HepG2 (cell line): Measurements from ENCODE around the gene TPX2. TPM values are rescaled to one million over a fixed set of nuclear protein-coding genes. Genes with fewer than 3 reads are reported as not detected.

Source experiments
- ASH2L ChIP-seq: fragments of 300-600, 200-600 bp; sonication (generic); IDR thresholded peaks from 2 replicates; pipeline ENCODE4 v1.7.0; 2017; ENCODE audit warnings: low read depth, mild to moderate bottlenecking, moderate library complexity, mixed read lengths, low read length; ENCODE audit not compliant: insufficient read length
- CHD2 ChIP-seq: IDR thresholded peaks from 2 replicates; pipeline ENCODE4 v1.6.1; 2011; ENCODE audit warnings: low read depth, low read length, improper control_type of control experiment
- HHEX ChIP-seq: IDR thresholded peaks from 2 replicates; pipeline ENCODE4 v1.6.1; 2016; ENCODE audit warnings: control low read depth
- ISX ChIP-seq: sonication (generic); formaldehyde crosslinking; conservative IDR thresholded peaks from 2 replicates; pipeline ENCODE4 v1.5.0; 2020; ENCODE audit warnings: missing genetic modification reagents
- MAF1 ChIP-seq: sonication (generic); formaldehyde crosslinking; IDR thresholded peaks from 2 replicates; pipeline ENCODE4 v1.5.0; 2020; ENCODE audit warnings: missing genetic modification reagents, borderline replicate concordance
- MYNN ChIP-seq: sonication (generic); formaldehyde crosslinking; IDR thresholded peaks from 2 replicates; pipeline ENCODE4 v1.4.0; 2020; ENCODE audit warnings: mild to moderate bottlenecking, low read depth, missing genetic modification reagents
- NR2F1 ChIP-seq, 2 experiments: fragments of 450-650 bp in 1 of 2; formaldehyde crosslinking in 1 of 2; IDR thresholded peaks; 2 replicates each; pipeline versions ENCODE4 v1.5.0 to v1.6.1; 2016 to 2020; ENCODE audit warnings: mild to moderate bottlenecking in 1 of 2, missing compliant biosample characterization in 1 of 2, missing genetic modification reagents in 1 of 2, moderate library complexity in 1 of 2
- POLR2AphosphoS5 ChIP-seq: IDR thresholded peaks from 2 replicates; pipeline ENCODE4 v1.6.1; 2012; ENCODE audit warnings: low read depth, low read length
- PPARG ChIP-seq: conservative IDR thresholded peaks from 2 replicates; pipeline ENCODE4 v1.6.1; 2016; ENCODE audit warnings: missing biosample characterization, missing genetic modification reagents
- SNAPC5 ChIP-seq: sonication (generic); formaldehyde crosslinking; IDR thresholded peaks from 2 replicates; pipeline ENCODE4 v1.8.1; 2023; ENCODE audit warnings: mild to moderate bottlenecking, missing genetic modification reagents, borderline replicate concordance
- TMF1 ChIP-seq: sonication (generic); formaldehyde crosslinking; IDR thresholded peaks from 2 replicates; pipeline ENCODE4 v1.8.1; 2022; ENCODE audit warnings: low read depth, missing genetic modification reagents
- YEATS2 ChIP-seq: sonication (generic); formaldehyde crosslinking; IDR thresholded peaks from 2 replicates; pipeline ENCODE4 v1.4.0; 2020; ENCODE audit warnings: missing genetic modification reagents, borderline replicate concordance
- ZFP62 ChIP-seq: sonication (generic); formaldehyde crosslinking; IDR thresholded peaks from 2 replicates; pipeline ENCODE4 v1.4.0; 2020; ENCODE audit warnings: missing genetic modification reagents
- ZFX ChIP-seq: sonication (generic); formaldehyde crosslinking; IDR thresholded peaks from 2 replicates; pipeline ENCODE4 v1.4.0; 2020; ENCODE audit warnings: mild to moderate bottlenecking, low read depth, missing genetic modification reagents, moderate library complexity
- ZKSCAN5 ChIP-seq: sonication (generic); formaldehyde crosslinking; IDR thresholded peaks from 2 replicates; pipeline ENCODE4 v1.5.1; 2020; ENCODE audit warnings: mild to moderate bottlenecking, missing genetic modification reagents
- ZNF264 ChIP-seq: sonication (generic); formaldehyde crosslinking; IDR thresholded peaks from 2 replicates; pipeline ENCODE4 v1.4.0; 2020; ENCODE audit warnings: missing genetic modification reagents
- ZNF292 ChIP-seq: sonication (generic); formaldehyde crosslinking; IDR thresholded peaks from 2 replicates; pipeline ENCODE4 v1.8.1; 2022; ENCODE audit warnings: mild to moderate bottlenecking, low read depth, missing genetic modification reagents, borderline replicate concordance
- ZNF3 ChIP-seq: IDR thresholded peaks from 2 replicates; pipeline ENCODE4 v1.7.0; 2017; ENCODE audit warnings: inconsistent platforms
- ZNF574 ChIP-seq: sonication (generic); formaldehyde crosslinking; IDR thresholded peaks from 2 replicates; pipeline ENCODE4 v1.4.0; 2020; ENCODE audit warnings: missing genetic modification reagents
- ZNF580 ChIP-seq: IDR thresholded peaks from 2 replicates; pipeline ENCODE4 v1.6.1; 2016; ENCODE audit warnings: low read depth, borderline replicate concordance
- ZNF674 ChIP-seq: sonication (generic); formaldehyde crosslinking; IDR thresholded peaks from 2 replicates; pipeline ENCODE4 v1.5.0; 2020; ENCODE audit warnings: low read depth, mild to moderate bottlenecking, missing genetic modification reagents
- ZSCAN29 ChIP-seq: sonication (generic); formaldehyde crosslinking; conservative IDR thresholded peaks from 2 replicates; pipeline ENCODE4 v1.4.0; 2020; ENCODE audit warnings: mild to moderate bottlenecking, missing genetic modification reagents
- polyA plus RNA-seq, 8 experiments: library from polyadenylated mRNA; depleted of rRNA in 3 of 8; stranded (reverse) in 7 of 8; unstranded in 1 of 8; fragments of >200 nt; fragmentation: Illumina TruSeq in 4 of 8; extraction: Trizol in 4 of 8; gene quantifications; 2 replicates each; pipeline versions ENCODE4 v1.2.1 to v1.2.3, GENCODE V29; 2011 to 2016; ENCODE audit warnings: low read depth in 4 of 8, missing spikeins in 1 of 8, mixed read lengths in 1 of 8; ENCODE audit not compliant: insufficient read depth in 1 of 8
- total RNA-seq, 5 experiments: library from RNA; depleted of rRNA; stranded (reverse); fragments of >200 nt; fragmentation: Illumina TruSeq; extraction: Trizol; gene quantifications; 2 replicates each; pipeline ENCODE4 v1.2.3, GENCODE V29; 2016; ENCODE audit warnings: low read depth in 1 of 5
- TF ChIP-seq, protein P1 (sequence below): sonication (generic); formaldehyde crosslinking; IDR thresholded peaks from 2 replicates; pipeline ENCODE4 v1.4.0; 2020; ENCODE audit warnings: missing genetic modification reagents
- TF ChIP-seq, protein P2 (sequence below): sonication (generic); formaldehyde crosslinking; conservative IDR thresholded peaks from 2 replicates; pipeline ENCODE4 v1.4.0; 2020; ENCODE audit warnings: missing genetic modification reagents
- TF ChIP-seq, protein P3 (sequence below): sonication (generic); formaldehyde crosslinking; IDR thresholded peaks from 2 replicates; pipeline ENCODE4 v1.8.0; 2022; ENCODE audit warnings: mild to moderate bottlenecking, missing genetic modification reagents, moderate library complexity

TPX2 gene
- total and polyA plus RNA-seq, 2 of the 13 experiments (the other 11 are each of a cell fraction or from before 2014, with no cell fraction given) = 34.3 to 124 TPM

DNA sequence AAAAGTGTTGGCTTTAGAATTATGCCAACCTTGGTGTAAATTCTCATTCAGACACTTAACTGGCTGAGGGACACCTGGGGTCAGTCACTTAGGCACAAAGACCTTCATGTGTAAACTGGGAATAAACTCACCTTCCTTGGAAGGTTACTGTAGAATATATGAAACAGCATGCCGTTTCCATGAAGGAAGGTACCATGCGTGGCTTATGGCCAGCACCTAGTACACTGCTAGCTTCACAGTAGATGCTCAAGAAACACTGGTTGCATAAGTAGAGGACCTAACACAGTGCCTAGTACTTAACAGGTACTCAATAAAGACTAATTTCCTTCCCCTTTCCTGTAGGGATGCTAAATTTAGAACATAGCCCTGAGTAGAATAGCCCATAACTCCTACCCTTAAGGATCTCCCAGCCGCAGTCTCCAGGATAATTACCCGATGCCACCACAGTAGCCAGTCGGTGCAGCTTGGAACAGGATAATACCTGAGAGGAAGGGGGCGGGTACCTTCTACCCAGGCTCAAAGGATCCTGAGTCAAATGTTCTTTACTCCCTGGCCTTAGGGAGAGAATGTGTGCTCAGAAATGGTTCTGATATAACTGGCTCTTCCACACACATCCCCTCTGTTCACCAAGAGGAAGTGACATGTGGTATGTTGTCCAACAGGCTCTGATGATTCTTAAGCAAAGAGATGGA, 20.0 kb upstream of the TPX2 start (continued):
- TF ChIP-seq ISX (CRISPR knock-in tag) = no peak
- no peak for TF ChIP-seq SNAPC5 (CRISPR knock-in tag)
- TF ChIP-seq ZNF292 (CRISPR knock-in tag) = no peak
- no peak for TF ChIP-seq HHEX
- peak; percentile 10; the same call in 1 of the 2 replicates for TF ChIP-seq POLR2AphosphoS5
- TF ChIP-seq, protein P1, sequence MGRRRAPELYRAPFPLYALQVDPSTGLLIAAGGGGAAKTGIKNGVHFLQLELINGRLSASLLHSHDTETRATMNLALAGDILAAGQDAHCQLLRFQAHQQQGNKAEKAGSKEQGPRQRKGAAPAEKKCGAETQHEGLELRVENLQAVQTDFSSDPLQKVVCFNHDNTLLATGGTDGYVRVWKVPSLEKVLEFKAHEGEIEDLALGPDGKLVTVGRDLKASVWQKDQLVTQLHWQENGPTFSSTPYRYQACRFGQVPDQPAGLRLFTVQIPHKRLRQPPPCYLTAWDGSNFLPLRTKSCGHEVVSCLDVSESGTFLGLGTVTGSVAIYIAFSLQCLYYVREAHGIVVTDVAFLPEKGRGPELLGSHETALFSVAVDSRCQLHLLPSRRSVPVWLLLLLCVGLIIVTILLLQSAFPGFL = no peak
- 0 out of 2 replicates have a peak, but pooled peaks have one; percentile 3 for TF ChIP-seq YEATS2 (CRISPR knock-in tag)
- TF ChIP-seq ZFP62 (CRISPR knock-in tag) = no peak
- no peak for TF ChIP-seq ZKSCAN5 (CRISPR knock-in tag)
- no peak for TF ChIP-seq PPARG (CRISPR knock-in tag)
- TF ChIP-seq ZNF580 = no peak
- no peak for TF ChIP-seq NR2F1 (CRISPR knock-in tag; IDR thresholded peaks at IDR 0.05)
- TF ChIP-seq MYNN (CRISPR knock-in tag) = no peak; the same call in 1 of the 2 replicates
- no peak for TF ChIP-seq ZFX (CRISPR knock-in tag)
- TF ChIP-seq ZNF674 (CRISPR knock-in tag) = no peak
- TF ChIP-seq ZSCAN29 (CRISPR knock-in tag) = no peak; the same call in none of the 2 replicates
- TF ChIP-seq ZNF574 (CRISPR knock-in tag) = no peak
- TF ChIP-seq ASH2L = no peak
- TF ChIP-seq, protein P2, sequence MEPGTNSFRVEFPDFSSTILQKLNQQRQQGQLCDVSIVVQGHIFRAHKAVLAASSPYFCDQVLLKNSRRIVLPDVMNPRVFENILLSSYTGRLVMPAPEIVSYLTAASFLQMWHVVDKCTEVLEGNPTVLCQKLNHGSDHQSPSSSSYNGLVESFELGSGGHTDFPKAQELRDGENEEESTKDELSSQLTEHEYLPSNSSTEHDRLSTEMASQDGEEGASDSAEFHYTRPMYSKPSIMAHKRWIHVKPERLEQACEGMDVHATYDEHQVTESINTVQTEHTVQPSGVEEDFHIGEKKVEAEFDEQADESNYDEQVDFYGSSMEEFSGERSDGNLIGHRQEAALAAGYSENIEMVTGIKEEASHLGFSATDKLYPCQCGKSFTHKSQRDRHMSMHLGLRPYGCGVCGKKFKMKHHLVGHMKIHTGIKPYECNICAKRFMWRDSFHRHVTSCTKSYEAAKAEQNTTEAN (CRISPR knock-in tag) = no peak
- no peak for TF ChIP-seq CHD2
- TF ChIP-seq, protein P3, sequence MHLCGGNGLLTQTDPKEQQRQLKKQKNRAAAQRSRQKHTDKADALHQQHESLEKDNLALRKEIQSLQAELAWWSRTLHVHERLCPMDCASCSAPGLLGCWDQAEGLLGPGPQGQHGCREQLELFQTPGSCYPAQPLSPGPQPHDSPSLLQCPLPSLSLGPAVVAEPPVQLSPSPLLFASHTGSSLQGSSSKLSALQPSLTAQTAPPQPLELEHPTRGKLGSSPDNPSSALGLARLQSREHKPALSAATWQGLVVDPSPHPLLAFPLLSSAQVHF (CRISPR knock-in tag) = no peak
- no peak for TF ChIP-seq ZNF264
- TF ChIP-seq MAF1 (CRISPR knock-in tag) = no peak
- TF ChIP-seq TMF1 (CRISPR knock-in tag) = no peak
- 0 out of 2 replicates have a peak, but pooled peaks have one; percentile 59 for TF ChIP-seq ZNF3 (CRISPR knock-in tag)
